K562 (cell line): Measurements from ENCODE around the gene BCL2L15. TPM values are rescaled to one million over a fixed set of nuclear protein-coding genes. Genes with fewer than 3 reads are reported as not detected.

Experiments used
- ATAC-seq: fragments of 200-7000 bp; cut with Tn5 transposase; 3 replicates; pipeline ENCODE4 v1.9.1; 2020; ENCODE audit warnings: moderate library complexity
- BruUV-seq: library from RNA; stranded (reverse); fragments of 400-500 nt; replicated peaks from 2 replicates; lab custom pipeline; 2021; lab: Mats Ljungman, UMichigan
- CTCF ChIA-PET: fragments of 300-600 bp; formaldehyde crosslinking; extraction: SDS; loops from one replicate; lab custom pipeline; 2021; ENCODE audit warnings: low intra/inter-chr PET ratio; lab: Yijun Ruan, JAX
- POLR2A ChIA-PET: fragments of 300-600, 350-650 bp; sonication (Branson Sonifier 250); formaldehyde crosslinking; extraction: SDS; loops from one replicate; lab custom pipeline; 2021; ENCODE audit warnings: antibody characterized with exemption, inconsistent platforms; lab: Yijun Ruan, JAX
- DNase-seq, 4 experiments: peaks; one replicate each; pipeline versions ENCODE4 v3.0.0 to v3.0.0-alpha.2; 2011 to 2018; ENCODE audit warnings: low spot score in 3 of 4, mixed read lengths in 3 of 4; ENCODE audit errors: extremely low read depth in 1 of 4
- FAIRE-seq: peaks from 2 replicates; lab custom pipeline; 2011; peaks lifted over from hg19 to GRCh38; lab: Jason Lieb, UNC
- H2AFZ ChIP-seq: 2 replicates; pipeline ENCODE4 v1.6.0; 2011; ENCODE audit warnings: low read depth, low read length, control low read depth, inconsistent platforms
- H3K27ac ChIP-seq: fragments of 200-600 bp; 3 replicates; pipeline ENCODE4 v1.8.0; 2011; ENCODE audit warnings: low read depth, mild to moderate bottlenecking, control low read depth, inconsistent platforms, low read length, moderate library complexity, mixed read lengths; ENCODE audit errors: extremely low read depth
- H3K27me3 ChIP-seq, 2 experiments: fragments of 300-600 bp in 1 of 2; 2 replicates in 1 of 2; 3 replicates in 1 of 2; pipeline versions ENCODE4 v1.6.0 to v1.8.0; 2011; ENCODE audit warnings: inconsistent platforms in 2 of 2, low read length in 2 of 2, mild to moderate bottlenecking in 1 of 2, mixed read lengths in 1 of 2, moderate library complexity in 1 of 2; ENCODE audit not compliant: control insufficient read depth in 2 of 2, insufficient read depth in 2 of 2
- H3K36me3 ChIP-seq: fragments of 300-600 bp; 3 replicates; pipeline ENCODE4 v1.8.0; 2011; ENCODE audit warnings: mild to moderate bottlenecking, low read length, inconsistent platforms; ENCODE audit not compliant: control insufficient read depth, insufficient read depth
- H3K4me1 ChIP-seq, 2 experiments: fragments of 200-600 bp in 1 of 2; replicated peaks in 1 of 2; 2 replicates in 1 of 2; 3 replicates in 1 of 2; pipeline versions ENCODE4 v1.5.1 to v1.8.0; 2011; ENCODE audit warnings: inconsistent platforms in 2 of 2, low read length in 2 of 2, mild to moderate bottlenecking in 1 of 2, mixed read lengths in 1 of 2, moderate library complexity in 1 of 2; ENCODE audit not compliant: control insufficient read depth in 2 of 2, insufficient read depth in 2 of 2
- H3K4me2 ChIP-seq: 2 replicates; pipeline ENCODE4 v1.6.1; 2011; ENCODE audit warnings: low read length, control low read depth, inconsistent platforms, mixed read lengths; ENCODE audit not compliant: insufficient read depth
- H3K4me3 ChIP-seq: fragments of 200-600 bp; sonication (generic), shearing (Covaris generic); 2 replicates; pipeline ENCODE4 v1.5.1; 2016; ENCODE audit warnings: control low read depth, inconsistent platforms
- H3K79me2 ChIP-seq: fragments of 200-600 bp; 3 replicates; pipeline ENCODE4 v1.8.0; 2011; ENCODE audit warnings: low read length, inconsistent platforms; ENCODE audit not compliant: control insufficient read depth, insufficient read depth
- H3K9ac ChIP-seq, 2 experiments: 2 replicates each; pipeline versions ENCODE4 v1.6.0 to v1.6.1; 2011; ENCODE audit warnings: low read depth in 2 of 2, low read length in 2 of 2, control low read depth in 1 of 2, inconsistent platforms in 1 of 2, mild to moderate bottlenecking in 1 of 2, mixed read lengths in 1 of 2; ENCODE audit not compliant: insufficient read depth in 1 of 2
- H3K9me1 ChIP-seq: one replicate; pipeline ENCODE4 v1.6.0; 2011; ENCODE audit warnings: inconsistent platforms, mild to moderate bottlenecking, low read length, moderate library complexity; ENCODE audit not compliant: control insufficient read depth, insufficient read depth
- H3K9me3 ChIP-seq: replicated peaks from 2 replicates; pipeline ENCODE4 v1.5.1; 2011; ENCODE audit warnings: low read depth, low read length, inconsistent platforms; ENCODE audit not compliant: control insufficient read depth, insufficient read depth
- H4K20me1 ChIP-seq: replicated peaks from 2 replicates; pipeline ENCODE4 v1.6.1; 2011; ENCODE audit warnings: low read length, inconsistent platforms, mixed read lengths; ENCODE audit not compliant: control insufficient read depth, insufficient read depth
- ADNP ChIP-seq: fragments of 200-800 bp; sonication (Bioruptor generic); IDR thresholded peaks from 2 replicates; pipeline ENCODE4 v1.6.1; 2016; ENCODE audit warnings: missing genetic modification characterization, missing compliant biosample characterization
- BRF1 ChIP-seq: IDR thresholded peaks from 3 replicates; pipeline ENCODE4 v1.6.1; 2011; ENCODE audit warnings: borderline replicate concordance, mild to moderate bottlenecking; ENCODE audit not compliant: insufficient read length; ENCODE audit errors: extremely low read depth
- ETV6 ChIP-seq, 3 experiments: fragments of 150-350 bp in 1 of 3; sonication (generic) in 1 of 3; formaldehyde crosslinking in 1 of 3; IDR thresholded peaks; 2 replicates each; pipeline versions ENCODE4 v1.6.1 to v1.8.0; 2014 to 2022; ENCODE audit warnings: borderline replicate concordance in 2 of 3, low read depth in 2 of 3, antibody characterized with exemption in 1 of 3, low read length in 1 of 3, mild to moderate bottlenecking in 1 of 3, missing genetic modification reagents in 1 of 3
- YBX1 ChIP-seq: fragments of 450-650 bp; IDR thresholded peaks from 2 replicates; pipeline ENCODE4 v1.7.1; 2016; ENCODE audit warnings: mild to moderate bottlenecking
- ZNF124 ChIP-seq: sonication (generic); formaldehyde crosslinking; IDR thresholded peaks from 2 replicates; pipeline ENCODE4 v1.8.1; 2022; ENCODE audit warnings: missing genetic modification reagents
- WGBS: fragments of 100-300 bp; shearing (Covaris generic); methylation state at CpG from one replicate; pipeline ENCODE4 v1.1.6; 2016; ENCODE audit warnings: low coverage, mixed read lengths; ENCODE audit not compliant: insufficient coverage; ENCODE audit errors: missing lambda C conversion rate; 5-methylcytosine and 5-hydroxymethylcytosine counted together
- in situ Hi-C: fragments of 300-500 bp; cut with MboI; formaldehyde crosslinking; loops from 4 replicates; pipeline ENCODE4 v1.15.0; 2018; ENCODE audit warnings: inconsistent platforms, mixed read lengths
- intact Hi-C: fragments of 100-400 bp; cut with micrococcal nuclease; formaldehyde crosslinking; loops from 2 replicates; pipeline ENCODE4 v1.14.2; 2022
- polyA plus RNA-seq, 8 experiments: library from polyadenylated mRNA; depleted of rRNA in 4 of 8; stranded (reverse) in 5 of 8; unstranded in 3 of 8; fragments of >200 nt; fragmentation: Nextera tagmentation in 2 of 8; fragmentation: Illumina TruSeq in 1 of 8; extraction: Ambion mirVana in 2 of 8; extraction: Trizol in 1 of 8; gene quantifications; 2 replicates each; pipeline versions ENCODE4 v1.2.1 to v1.2.3, GENCODE V29; 2011 to 2014; ENCODE audit warnings: inconsistent platforms in 1 of 8, missing spikeins in 1 of 8
- total RNA-seq, 7 experiments: library from RNA; depleted of rRNA in 6 of 7; stranded (reverse); fragments of >200 nt in 6 of 7; fragmentation: Illumina TruSeq in 2 of 7; extraction: Trizol in 2 of 7; gene quantifications; 2 replicates each; pipeline versions ENCODE4 v1.2.1 to v1.2.3, GENCODE V29; 2011 to 2021; ENCODE audit warnings: low replicate concordance in 1 of 7

BCL2L15 gene
- total and polyA plus RNA-seq, 9 of the 15 experiments (the other 6 are each of a cell fraction or from before 2014, with no cell fraction given) = 0.06 to 0.42 (median 0.28) TPM; not detected in 1

DNA sequence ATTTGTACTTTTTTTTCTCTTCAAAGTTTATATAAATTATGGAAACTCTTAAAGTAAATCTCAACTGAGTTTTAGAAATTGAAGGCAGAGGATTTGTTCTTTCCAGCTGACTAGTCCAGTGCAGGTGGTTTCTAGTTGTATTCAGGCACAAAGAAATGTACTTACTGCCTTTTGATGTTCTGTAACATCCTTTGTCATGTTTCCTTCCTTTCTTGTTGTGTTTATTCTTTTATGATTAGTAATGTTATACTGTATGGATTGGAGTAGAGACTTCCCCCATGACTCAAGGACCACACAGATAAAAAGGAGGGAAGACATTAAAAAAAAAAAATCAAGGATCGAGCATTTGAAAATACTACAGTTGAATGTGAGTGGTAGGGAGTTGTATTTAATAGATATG, 49.8 kb upstream of the BCL2L15 start:
- intact Hi-C loops = loop anchor here (10.0 kb wide), 1 partner anchor 182 kb away; the partner anchor contains the start of gene PHTF1
- no peak for FAIRE-seq

DNA sequence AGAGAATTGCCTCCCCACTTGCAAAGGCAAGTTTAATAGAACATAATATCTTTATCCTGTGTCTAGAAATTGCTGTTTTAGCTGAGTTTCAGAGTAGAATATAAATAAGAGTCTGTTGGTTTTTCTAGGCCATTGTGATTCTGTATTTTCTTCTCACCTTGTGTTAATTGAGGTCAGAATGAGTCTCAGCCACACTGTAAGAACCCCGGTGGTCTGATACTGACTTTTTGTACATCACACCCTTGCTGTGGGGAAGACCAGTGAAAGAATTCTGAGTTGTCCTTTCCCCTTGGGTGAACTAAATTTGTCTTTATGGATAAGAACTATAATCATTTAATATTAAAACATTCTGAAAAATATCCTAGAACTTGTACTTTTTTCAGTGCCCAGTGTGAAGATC, 48.6 kb upstream of the BCL2L15 start:
- POLR2A ChIA-PET = interaction anchor here (1.5 kb wide), 1 partner anchor 11 kb away, joined by 4 read pairs; no protein-coding TSS in a partner anchor
- intact Hi-C loops = loop anchor here (10.0 kb wide), 1 partner anchor 181 kb away; the partner anchor contains the start of gene PHTF1
- no peak for ATAC-seq

More for the DNA sequence above, 49.8 kb upstream of the BCL2L15 start:
- Histone ChIP-seq H3K79me2 (peaks cover 97% of the 10 kb centered on the region), H3K4me2 (no peak overlapping the region), H3K9ac (no peak overlapping the region), H3K4me1 (peaks cover 20 to 32% of the 10 kb centered on the region in 2 experiments), H3K27me3 (no peaks in the 10 kb centered on the region), H3K36me3 (peaks cover 55% of the 10 kb centered on the region), H3K4me3 (no peak overlapping the region), H3K9me1 (no peaks in the 10 kb centered on the region), H2AFZ (no peak overlapping the region), H4K20me1 (peaks cover 16% of the 10 kb centered on the region; the same call in 1 of the 2 replicates), H3K9me3 (no peaks in the 10 kb centered on the region)
- ChIA-PET CTCF (no interaction called here), POLR2A (interaction anchor here (0.7 to 7.3 kb wide), 4 partner anchors 7 to 1132 kb away, joined by 3 to 61 read pairs (median 4); partner anchors contain the start of gene HIPK1)
- no peak for DNase-seq
- BruUV-seq = no TSS peak
- in situ Hi-C loops = no loop called here
- no peak for ATAC-seq
- WGBS = 71% methylated on average over 1 of the region's 1 CpG
- no peak for TF ChIP-seq ZNF124
- TF ChIP-seq, all 486 proteins: peak for 0
- H3K27ac ChIP-seq = no peak overlapping the region

More for the DNA sequence above, 48.6 kb upstream of the BCL2L15 start:
- no TSS peak for BruUV-seq
- CTCF ChIA-PET = no interaction called here
- H3K79me2 ChIP-seq = peaks cover 100% of the 10 kb centered on the region
- DNase-seq (no peak), FAIRE-seq (no peak)
- in situ Hi-C loops = no loop called here
- WGBS = 76% methylated on average over 1 of the region's 1 CpG
- H3K4me1 ChIP-seq = peaks cover 20 to 38% of the 10 kb centered on the region in 2 experiments
- H3K4me3 ChIP-seq = no peak overlapping the region
- H3K4me2 ChIP-seq = no peak overlapping the region
- H2AFZ ChIP-seq = no peak overlapping the region
- H3K36me3 ChIP-seq = peaks cover 47% of the 10 kb centered on the region
- H3K27me3 ChIP-seq = no peaks in the 10 kb centered on the region
- no peak for TF ChIP-seq ETV6 (IDR thresholded peaks at IDR 0.05; ENCODE audit: borderline replicate concordance in 1 of 2, low read depth in 2 of 2, low read length in 1 of 2)
- TF ChIP-seq ETV6 (CRISPR knock-in tag; IDR thresholded peaks at IDR 0.05; ENCODE audit: borderline replicate concordance) = no peak
- TF ChIP-seq YBX1 = no peak
- no peak for TF ChIP-seq BRF1
- TF ChIP-seq ADNP (tag) = no peak
- no peak overlapping the region for H3K27ac ChIP-seq
- H4K20me1 ChIP-seq = peaks cover 16% of the 10 kb centered on the region; the same call in 1 of the 2 replicates
- H3K9me1 ChIP-seq = no peaks in the 10 kb centered on the region
- no peak overlapping the region for H3K9ac ChIP-seq
- no peaks in the 10 kb centered on the region for H3K9me3 ChIP-seq
